HS-5 (cell line): ENCODE data around the gene RFPL3.
"Not testable (repeated sequence)": the region's sequence is repeated elsewhere in the genome, so short reads cannot be mapped to it uniquely, and the experiment has no call there.

Source experiments
- DNase-seq: peaks from one replicate; pipeline ENCODE4 v3.0.0-alpha.2; 2012; ENCODE audit warnings: low read depth

Gene RFPL3

DNA sequence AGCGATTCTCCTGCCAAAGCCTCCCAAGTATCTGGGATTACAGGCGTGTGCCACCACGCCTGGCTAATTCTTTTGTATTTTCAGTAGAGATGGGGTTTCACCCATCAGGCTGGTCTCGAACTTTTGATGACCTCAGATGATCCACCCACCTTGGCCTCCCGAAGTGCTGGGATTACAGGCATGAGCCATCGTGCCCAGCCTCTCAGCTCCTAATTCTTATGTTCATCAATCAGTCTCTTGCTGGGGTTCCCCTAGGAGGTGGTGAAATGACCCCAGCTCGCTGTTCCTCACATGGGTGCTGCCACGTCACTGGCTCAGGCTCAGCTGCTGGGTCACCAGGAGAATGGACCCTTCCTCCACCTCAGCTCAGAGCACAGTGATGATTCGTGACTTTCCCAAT lies at the start of gene RFPL3:
TSS of gene RFPL3 (plus strand) at position 301 of the 400 bp plus-strand sequence. CDS start 205 bp downstream, outside the sequence.
- DNase-seq: not testable (repeated sequence)

DNA sequence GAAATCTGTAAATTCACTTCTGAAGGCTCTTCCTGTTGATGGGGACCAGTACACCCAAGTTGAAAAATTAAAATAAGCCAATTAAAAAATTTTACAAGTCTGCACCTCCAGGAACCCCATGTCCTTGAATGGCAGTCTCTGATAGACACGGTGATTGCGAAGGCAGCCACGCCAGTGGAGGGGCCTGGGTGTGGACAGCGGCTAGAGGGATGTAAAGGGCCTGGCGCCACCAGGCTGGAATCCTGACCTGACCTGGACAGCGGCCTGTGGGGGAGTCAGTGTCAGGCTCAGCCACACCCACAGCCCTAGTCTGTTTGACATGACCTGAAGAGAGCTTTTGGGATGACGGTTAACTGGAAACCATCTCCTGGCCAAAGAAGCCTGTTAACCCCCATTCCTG lies 49.5 kb upstream of the RFPL3 start:
- no peak for DNase-seq

DNA sequence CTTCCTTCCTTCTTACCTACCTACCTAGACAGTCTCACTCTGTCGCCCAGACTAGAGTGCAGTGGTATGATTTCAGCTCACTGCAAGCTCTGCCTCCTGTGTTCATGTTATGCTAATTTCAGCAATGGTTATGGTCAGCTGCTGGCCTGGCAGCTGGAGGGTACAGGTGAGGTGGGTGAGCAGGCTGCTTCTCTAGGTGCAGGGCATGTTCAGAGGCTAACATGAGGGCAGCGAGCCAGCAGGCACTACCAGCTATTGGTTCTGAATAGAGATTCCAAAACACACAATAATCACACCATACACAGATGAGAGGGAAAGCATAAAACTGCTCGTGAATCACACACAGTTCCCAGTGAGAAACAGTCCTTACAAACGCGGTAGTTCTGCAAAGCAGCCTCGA lies 48.7 kb upstream of the RFPL3 start:
- no peak for DNase-seq

DNA sequence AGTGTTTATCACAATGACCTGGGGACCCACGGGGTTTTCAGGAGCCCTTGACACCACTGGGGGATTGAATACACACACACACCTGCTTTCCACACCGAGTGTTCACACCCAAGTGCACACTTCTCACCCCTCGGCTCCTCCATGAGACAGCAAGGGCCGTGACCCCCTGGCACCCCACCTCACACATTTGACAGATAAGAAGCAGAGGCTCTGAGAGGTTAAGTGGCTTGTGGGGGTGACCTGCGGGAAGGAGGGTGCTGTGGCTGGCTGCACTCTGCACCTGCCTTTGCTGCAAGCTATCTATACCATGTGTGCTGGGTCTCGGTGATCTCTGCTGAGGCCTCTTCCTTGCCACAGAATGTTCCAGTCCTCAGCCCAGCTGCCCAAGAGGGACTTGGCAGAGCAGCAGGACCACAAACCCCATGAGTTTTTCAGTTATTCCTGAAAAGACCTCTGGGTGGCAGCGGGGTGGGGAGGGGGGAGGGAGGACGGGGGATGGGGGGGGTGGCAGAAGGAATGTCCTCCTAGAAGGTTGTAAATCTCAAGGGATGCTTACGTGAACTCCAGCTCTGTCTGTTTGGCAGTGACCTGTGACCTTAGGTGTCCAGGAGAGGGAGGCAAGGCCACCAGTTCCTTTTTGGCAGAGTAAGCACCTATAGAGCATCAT lies 47.9 kb upstream of the RFPL3 start:
- no peak for DNase-seq

DNA sequence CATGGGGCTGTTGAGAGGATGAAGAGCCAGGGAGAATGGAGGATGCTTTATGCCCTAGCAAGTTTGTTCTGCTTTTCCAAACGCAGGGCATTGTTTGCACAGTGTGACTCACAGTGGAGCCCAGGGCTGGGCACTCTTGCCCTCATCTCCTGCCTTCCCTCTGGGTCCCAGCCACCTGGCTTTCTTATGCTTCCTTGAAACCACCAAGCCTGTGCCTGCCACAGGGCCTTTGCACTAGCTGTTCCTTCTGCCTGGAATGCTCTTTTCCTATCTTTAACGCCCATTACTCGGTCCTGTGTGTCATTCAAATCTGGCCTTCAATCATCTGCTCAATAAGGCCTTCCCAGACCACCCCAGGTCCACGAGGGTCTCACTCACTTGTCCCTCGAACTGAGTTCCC lies 46.9 kb upstream of the RFPL3 start:
- DNase-seq: no peak

DNA sequence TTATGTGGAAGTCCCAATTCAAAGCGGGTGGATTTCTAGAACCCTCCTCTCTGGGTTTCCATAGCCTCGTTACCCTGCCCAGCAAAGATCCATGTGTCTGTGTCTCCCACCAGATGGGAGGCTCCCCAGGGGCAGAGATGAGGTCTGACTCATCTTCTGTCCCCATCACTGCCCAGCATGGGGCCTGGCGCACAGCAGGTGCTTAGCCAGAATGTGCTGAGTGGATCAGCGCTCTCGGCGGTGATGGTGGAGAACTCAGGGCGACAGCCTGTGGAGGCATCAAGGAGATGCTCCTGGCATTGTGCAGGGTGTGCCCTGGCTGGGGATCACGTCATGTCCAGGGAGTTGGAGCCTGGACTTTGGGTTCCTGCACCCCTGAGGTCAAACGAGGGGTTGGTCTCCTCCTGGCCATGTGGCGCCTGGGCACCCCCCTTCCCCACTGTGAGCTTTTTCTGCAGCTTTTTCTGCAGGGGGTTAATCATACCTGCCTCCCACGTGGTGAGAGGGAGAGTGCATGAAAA lies 46.1 kb upstream of the RFPL3 start:
- DNase-seq: no peak

DNA sequence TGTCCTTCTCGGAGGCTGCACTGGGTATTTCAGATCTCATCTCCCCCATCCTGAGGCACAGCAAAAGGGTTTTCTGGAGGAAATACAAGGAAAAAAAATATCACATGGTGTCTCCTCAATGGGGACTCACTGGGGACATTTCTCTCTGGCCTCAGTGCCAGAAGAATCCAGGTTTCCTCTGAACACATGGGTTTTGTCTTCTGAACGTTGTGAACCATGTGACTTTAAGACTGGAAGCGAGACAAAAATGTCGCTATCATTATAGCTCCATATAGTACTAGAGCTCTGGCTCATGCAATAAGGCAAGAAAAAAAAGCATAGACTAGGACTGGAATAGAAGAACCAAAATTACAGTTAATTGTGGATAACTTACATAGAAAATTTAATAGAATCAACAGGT lies 44.9 kb upstream of the RFPL3 start:
- no peak for DNase-seq

DNA sequence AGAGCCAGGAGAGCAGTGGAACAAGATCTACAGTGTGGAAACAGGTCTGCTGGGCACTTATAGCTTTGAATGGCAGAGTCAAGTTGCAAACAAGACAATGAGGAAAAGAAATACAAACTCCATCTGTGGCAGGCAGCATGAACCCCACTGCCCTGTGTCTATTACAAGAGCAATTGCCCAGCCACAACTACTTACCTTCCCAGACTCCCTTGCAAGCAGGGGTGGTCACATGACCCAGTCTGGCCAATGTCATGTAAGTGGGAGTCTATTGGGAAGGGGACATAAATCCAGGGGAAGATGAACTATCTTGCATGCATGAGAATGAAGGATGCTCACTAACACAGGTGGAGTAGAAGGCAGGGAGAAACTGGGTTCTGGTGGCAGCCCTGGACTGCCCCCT lies 44.1 kb upstream of the RFPL3 start:
- DNase-seq: no peak

DNA sequence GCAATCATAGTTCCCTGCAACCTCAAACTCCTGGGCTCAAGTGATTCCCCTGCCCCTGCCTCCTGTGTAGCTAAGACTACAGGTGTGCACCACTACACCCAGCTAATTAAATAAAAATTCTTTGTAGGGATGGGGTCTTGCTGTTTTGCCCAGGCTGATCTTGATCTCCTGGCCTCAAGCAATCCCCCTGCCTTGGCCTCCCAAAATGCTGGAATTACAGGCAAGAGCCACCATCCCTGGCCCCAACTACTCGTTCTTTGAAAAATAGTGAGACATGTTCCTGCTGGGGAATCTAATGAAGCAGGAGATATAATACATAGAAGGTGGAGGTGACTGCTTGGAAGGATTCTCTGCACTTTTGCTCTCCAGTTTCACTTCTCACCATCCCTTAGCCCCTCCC lies 40.1 kb upstream of the RFPL3 start:
- no peak for DNase-seq

DNA sequence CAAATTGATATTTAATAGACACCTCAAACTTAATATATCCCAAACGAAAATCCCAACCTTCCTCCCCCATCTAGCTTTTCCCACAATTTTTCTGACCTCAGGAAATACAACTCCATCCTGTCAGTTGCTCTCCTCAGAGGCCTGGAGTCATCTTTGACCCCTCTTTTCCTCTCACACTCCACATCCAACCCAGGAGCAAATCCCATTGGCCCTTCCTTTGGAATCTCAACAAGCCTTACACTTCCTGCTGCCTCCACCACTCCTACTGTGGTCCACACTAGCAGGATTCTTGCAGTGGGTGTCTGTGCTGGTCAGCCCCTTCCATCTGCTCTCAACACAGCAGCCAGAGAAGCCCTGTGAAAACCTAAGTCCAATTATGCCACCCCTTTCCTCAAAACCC lies 39.3 kb upstream of the RFPL3 start:
- no peak for DNase-seq

DNA sequence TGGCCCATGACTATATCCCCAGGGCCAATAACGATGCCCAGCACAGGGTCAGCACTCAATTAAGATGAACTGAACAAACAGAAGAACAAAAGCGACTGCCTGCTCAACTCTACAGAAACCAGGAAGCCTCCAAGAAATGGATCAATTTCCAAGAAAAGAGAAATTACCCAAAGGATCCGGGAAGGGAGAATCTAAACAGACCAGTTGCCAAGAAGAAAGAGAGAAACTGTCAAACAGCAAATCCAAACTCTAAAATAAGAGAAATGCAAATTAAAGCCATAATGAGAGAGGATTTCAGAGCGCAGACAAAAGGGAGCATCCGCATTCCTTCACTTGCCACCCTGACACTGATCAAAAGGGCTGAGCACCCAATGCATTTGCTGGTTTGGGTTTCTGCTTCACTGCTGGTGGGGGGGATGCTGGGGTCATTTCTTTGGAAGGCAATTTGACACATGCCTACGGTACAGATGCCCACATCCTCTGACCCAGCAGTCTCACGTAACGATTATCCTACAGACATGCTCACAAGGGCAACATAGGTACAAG lies 37.7 kb upstream of the RFPL3 start:
- no peak for DNase-seq

DNA sequence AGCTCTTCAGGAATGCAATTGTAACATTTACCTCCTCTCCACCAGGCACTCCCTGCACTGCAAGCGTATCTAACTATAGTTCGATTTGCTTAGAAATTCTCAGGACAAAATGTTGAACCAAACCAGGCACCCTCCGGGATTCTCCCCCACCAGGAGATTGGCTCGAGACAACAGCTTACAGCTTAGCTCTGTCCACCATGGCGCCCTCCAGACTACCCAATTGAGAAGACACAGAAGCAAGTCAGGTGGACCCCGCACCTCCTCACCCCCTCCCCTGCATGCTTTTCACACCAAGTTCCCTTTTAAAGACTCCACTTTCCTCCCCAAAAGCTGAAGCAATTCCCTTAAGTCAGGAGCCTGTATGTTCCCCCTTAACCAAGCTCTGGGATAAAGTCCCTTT lies 34.7 kb upstream of the RFPL3 start:
- no peak for DNase-seq

DNA sequence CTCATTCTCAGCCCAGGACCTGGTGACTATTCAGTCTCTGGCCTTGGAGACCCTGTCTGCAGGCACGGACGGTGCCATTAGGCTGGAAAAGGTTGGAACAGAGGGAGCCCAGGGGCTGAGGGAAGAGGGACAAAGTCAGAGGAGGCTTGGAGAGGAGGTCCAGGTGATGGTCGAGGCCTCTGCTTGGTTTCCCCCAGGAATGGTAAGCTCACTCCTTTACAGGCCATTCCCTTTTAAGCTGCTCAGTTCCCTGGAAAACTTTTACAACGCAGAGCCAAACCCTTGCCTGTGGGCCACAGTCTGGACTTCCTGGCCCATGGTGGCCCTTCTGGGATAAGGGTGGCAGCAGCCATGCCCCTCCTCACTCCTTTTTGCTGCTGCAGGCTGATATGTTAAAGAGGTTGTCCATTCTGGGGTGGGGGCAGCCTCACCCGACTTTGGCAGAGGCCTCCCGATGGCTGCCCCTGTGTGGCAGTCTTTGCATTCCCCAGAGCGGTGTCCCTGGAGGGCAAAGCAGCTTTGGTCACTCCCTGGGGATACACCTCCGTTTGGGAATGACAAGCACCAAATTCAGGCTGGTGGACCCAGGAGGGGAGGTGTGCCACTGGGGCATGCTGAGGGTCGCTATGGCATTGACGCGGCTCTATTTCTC lies 34.0 kb upstream of the RFPL3 start:
- DNase-seq: no peak

DNA sequence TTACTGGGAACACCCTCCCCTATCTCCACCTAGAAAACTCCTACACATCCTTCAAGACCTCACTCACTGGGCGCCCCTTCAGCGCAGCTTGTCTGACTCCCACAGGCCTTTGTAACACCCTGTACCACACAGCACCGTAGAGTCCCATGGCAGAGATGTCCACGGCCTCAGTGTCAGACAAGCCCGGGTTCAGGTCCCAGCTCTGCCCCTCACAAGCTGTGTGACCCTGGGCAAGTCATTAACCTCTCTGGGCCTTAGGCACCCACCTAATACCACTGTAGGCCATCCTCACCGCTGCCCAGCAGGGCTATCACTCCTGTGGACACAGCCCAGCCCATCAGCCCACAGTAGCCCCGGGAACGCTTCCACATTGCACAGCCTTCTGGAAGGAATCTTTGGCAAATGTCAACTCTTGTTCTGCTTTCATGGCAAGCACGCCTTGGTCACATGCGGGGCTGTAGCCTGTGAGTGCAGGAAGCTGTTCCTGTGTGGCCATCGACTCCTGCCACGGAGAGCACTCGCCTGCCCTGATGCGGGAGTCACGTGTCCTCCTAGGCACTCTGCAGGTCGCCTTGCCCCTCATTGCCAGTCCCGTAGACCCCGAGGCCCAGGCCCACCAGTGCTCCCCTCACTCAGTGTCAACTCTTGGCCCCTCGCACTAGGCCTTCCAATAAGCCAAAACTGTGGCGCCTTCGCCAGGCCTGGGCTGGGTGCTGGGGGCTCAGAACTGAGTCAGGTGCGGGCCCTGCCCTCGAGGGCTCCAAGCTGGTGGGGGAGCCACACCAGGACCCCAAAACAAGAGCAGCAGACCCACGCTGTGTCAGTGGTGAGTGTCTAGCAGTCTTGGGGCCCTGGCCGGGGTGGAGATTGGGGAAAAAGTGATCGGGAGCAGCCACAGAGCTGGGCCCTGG lies 32.9 kb upstream of the RFPL3 start:
- no peak for DNase-seq

DNA sequence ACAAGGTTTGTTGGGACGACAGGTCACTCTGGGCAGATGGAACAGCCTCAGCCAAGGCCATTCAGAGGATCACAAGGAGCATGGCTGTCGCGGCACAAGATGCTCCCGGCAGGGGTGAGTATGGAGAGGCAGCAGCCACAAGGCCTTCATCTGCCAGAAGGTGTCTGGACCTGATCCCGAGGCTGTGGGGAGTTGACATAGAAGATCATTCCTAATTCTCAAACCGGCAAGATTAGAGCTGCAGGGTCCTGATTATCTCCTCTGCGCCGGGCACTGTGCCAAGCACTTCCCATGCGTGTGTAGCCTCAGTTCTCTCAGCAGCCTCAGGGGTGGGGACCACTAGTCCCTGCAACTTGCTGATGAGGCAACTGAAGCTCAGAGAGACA lies 32.3 kb upstream of the RFPL3 start:
- DNase-seq: no peak

DNA sequence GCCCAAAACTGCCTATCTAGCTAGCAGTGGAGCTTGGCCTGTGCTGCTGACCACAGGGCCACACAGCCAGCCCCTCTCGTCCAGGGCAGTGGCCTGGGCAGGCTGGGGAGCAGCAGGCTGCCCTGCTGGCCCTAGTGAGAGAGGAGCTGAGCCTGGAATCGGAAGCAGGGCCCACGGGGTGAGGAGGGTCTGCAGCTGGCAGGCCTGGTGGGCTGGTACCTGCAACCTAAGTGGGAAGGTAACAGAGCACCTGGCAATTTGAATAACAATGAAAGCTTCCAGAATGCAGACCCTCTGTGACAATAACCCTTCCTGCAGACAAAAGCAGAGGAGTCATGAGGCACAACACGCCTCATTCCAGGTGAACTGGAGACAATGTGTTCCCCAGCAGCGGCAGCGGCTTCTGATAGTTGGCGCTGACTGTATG lies 31.8 kb upstream of the RFPL3 start:
- no peak for DNase-seq

DNA sequence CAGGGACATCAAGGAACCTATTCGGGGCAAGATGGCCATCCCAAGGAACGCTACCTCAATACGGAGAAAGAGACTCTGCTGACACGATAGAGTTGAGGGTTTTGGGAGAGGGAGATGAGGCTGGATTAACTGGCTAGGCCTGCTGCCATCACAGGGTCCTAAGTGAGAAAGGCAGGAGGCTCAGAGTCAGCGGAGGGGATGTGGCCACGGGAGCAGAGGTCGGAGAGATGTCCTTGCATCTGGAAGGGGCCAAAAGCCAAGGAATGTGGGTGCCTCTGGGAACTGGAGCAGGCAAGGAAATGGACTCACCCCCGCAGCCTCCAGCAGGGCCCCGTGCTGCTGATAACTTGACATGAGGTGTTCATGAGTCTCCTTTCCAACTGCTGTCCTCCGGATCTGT lies 31.0 kb upstream of the RFPL3 start:
- DNase-seq: no peak

DNA sequence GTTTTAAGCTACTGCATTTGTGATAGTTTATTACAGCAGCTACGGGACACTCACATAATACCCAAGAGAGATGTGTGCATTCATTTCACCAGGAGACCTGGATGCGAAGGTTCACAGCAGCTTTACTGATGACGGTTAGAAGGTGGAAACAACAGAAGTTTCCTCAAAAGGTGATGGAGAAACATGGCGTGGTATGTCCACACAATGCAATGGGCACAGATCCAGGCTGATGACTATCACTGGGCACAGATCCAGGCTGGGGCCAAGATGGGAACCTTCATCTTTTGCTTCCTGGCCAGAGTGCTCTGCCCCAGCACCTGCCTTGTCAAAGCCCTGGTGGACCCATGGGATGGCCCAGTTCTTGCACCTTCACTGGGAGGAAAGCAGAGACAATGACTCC lies 30.6 kb upstream of the RFPL3 start:
- no peak for DNase-seq

DNA sequence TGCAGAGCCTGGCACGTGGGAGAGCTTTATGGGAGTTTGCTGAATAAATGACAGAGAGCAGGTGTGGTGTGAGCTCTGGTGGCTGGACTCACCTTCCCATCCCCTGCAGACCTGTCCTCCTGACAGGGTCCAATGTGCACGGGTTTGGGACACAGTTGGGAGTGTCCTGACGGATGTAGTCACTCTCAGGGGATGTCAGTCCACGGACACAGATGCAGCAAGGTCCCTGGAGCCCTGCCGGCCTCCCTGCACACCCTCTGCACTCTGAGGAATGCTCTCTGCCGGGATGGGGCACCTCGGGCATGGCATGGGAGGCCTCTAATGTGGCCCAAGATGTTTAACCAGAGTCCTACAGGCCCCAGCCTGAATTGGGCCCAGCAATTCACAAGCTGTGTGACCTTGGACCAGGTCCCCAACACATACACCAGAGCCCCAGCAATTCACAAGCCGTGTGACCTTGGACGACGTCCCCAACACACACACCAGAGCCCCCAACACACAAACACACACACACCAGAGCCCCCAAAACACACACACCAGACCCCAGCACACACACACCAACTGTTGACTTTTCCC lies 30.0 kb upstream of the RFPL3 start:
- DNase-seq: no peak

DNA sequence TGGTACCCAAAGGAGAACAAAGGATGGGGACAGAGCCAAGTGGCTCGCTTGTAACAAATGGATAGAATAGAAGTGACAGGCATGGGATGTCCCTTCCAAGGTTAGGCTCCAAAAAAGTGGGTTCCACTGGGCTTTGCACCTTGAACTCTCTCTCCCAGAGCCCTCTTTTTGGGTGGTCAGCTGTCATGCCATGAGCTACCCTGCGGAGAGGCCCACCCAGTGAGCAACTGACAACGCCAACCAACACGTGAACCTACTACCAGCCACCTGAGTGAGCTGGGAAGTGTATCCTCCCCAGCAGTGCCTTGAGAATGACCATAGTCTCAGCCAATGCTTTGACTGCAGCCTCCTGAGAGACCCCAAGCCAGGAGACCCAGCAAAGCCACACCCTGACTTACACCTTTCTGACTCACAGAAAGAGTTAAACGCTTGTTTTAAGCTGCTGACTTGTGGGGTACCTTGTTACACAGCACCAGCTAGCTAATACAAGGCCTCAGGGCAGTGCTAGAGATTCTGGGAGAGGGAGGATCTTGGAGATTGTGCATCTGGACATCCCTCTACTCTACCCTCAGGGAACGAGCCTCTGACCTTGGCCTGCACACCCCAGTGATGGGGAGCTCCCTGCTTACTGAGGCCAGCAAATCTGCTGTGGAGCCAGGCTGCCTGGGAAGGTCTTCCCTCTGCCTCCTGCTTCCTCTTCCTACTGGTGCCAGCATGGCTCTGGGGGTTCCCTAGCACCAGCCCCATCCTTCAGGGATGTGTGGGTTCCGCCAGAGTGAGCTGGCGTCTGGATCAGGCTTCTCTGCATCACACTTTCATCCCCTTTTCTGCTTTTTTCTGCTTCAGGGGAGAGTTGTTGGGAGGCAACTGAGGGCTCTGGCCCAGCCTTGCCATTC lies 29.1 kb upstream of the RFPL3 start:
- DNase-seq: no peak

DNA sequence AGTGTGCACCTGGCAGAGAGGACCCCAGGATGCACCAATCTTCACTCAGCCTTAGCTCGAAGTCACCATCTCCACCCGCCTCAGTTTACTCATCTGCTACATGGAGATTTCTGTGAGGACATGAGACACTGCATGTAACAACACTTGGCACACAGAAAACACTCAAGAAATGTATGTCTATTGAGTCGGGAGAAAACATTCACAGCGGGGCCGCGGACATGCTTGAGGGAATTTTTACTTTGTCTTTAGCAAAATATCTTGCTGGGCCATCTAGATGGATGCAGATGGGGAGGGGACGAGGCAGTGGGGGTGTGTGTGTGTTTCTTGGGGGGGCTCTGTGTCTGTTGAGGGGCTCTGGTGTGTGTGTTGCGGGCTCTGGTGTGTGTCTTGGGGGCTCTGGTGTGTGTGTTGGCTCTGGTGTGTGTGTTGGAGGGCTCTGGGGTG lies 28.4 kb upstream of the RFPL3 start:
- no peak for DNase-seq
